ENCODE data around the gene GALNT2.

The GALNT2 gene

DNA sequence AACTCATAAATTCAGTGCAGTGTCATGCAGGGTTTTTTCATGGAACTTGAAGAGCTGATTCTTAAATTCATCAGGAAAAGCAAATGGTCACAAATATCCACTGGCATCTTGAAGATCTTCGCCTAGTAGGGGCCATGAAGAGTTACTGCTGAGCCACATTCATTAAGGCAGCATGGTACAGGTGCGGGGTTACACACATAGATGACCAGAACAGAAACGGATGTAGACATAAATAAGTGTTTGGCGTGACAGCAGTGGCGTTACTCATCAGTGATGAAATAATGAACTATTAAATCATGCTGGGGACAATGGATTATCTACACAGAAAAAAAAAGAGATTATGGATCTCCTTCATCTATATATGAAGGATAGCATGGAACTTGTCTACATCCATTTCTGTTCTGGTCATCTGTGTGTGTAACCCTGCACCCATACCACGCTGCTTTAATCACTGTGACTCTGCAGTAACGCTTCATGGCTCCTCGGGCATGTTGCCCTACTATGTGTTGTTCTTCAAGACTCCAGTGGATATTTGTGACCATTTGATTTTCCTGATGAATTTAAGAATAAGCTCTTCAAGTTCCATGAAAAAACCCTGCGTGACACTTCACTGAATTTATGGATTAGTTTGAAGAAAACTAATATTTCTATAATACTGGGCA is 161.3 kb downstream of the GALNT2 start:
- no peak for ATAC-seq
- TF ChIP-seq SNAI2 (CRISPR knock-in tag; IDR thresholded peaks at IDR 0.05) (no peak), ARNTL (CRISPR knock-in tag; IDR thresholded peaks at IDR 0.05; ENCODE audit: borderline replicate concordance, low read depth) (no peak), ZFP30 (CRISPR knock-in tag; IDR thresholded peaks at IDR 0.05) (no peak), CSDC2 (CRISPR knock-in tag; IDR thresholded peaks at IDR 0.05) (no peak), TCF4 (CRISPR knock-in tag; IDR thresholded peaks at IDR 0.05; ENCODE audit: borderline replicate concordance) (no peak)
- TF ChIP-seq, protein P1, sequence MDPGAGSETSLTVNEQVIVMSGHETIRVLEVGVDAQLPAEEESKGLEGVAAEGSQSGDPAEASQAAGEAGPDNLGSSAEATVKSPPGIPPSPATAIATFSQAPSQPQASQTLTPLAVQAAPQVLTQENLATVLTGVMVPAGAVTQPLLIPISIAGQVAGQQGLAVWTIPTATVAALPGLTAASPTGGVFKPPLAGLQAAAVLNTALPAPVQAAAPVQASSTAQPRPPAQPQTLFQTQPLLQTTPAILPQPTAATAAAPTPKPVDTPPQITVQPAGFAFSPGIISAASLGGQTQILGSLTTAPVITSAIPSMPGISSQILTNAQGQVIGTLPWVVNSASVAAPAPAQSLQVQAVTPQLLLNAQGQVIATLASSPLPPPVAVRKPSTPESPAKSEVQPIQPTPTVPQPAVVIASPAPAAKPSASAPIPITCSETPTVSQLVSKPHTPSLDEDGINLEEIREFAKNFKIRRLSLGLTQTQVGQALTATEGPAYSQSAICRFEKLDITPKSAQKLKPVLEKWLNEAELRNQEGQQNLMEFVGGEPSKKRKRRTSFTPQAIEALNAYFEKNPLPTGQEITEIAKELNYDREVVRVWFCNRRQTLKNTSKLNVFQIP (CRISPR knock-in tag; IDR thresholded peaks at IDR 0.05; ENCODE audit: borderline replicate concordance, low read depth), result no peak

DNA sequence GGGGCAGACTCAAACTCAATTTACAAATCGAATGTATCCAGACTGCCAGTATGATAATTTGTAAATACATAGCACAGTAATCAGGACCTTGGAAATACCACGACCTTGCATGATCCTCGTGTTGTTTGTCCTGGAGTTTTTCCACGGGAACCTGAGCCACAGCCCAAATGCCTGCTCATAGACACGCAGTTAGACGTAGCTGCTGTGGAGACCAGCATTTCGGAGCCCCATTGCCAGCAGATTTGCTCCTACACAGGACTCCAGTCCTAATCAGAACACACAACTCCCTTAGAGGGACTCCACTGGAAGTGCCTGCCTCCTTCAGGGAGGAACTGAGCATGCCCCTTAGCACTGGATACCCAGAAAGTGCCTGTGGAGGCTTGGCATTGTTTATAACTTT is 163.2 kb downstream of the GALNT2 start:
- no peak for TF ChIP-seq ZFP3 (CRISPR knock-in tag; IDR thresholded peaks at IDR 0.05)
- no peak for TF ChIP-seq ZC3H10 (CRISPR knock-in tag; IDR thresholded peaks at IDR 0.05)
- TF ChIP-seq, protein P2, sequence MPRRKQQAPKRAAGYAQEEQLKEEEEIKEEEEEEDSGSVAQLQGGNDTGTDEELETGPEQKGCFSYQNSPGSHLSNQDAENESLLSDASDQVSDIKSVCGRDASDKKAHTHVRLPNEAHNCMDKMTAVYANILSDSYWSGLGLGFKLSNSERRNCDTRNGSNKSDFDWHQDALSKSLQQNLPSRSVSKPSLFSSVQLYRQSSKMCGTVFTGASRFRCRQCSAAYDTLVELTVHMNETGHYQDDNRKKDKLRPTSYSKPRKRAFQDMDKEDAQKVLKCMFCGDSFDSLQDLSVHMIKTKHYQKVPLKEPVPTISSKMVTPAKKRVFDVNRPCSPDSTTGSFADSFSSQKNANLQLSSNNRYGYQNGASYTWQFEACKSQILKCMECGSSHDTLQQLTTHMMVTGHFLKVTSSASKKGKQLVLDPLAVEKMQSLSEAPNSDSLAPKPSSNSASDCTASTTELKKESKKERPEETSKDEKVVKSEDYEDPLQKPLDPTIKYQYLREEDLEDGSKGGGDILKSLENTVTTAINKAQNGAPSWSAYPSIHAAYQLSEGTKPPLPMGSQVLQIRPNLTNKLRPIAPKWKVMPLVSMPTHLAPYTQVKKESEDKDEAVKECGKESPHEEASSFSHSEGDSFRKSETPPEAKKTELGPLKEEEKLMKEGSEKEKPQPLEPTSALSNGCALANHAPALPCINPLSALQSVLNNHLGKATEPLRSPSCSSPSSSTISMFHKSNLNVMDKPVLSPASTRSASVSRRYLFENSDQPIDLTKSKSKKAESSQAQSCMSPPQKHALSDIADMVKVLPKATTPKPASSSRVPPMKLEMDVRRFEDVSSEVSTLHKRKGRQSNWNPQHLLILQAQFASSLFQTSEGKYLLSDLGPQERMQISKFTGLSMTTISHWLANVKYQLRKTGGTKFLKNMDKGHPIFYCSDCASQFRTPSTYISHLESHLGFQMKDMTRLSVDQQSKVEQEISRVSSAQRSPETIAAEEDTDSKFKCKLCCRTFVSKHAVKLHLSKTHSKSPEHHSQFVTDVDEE (CRISPR knock-in tag; IDR thresholded peaks at IDR 0.05), result no peak
- no peak for TF ChIP-seq OSR1 (CRISPR knock-in tag; IDR thresholded peaks at IDR 0.05)
- TF ChIP-seq CSDC2 (CRISPR knock-in tag; IDR thresholded peaks at IDR 0.05), result no peak
- no peak for TF ChIP-seq ISL1 (CRISPR knock-in tag; IDR thresholded peaks at IDR 0.05)
- no peak for TF ChIP-seq TCF4 (CRISPR knock-in tag; IDR thresholded peaks at IDR 0.05; ENCODE audit: borderline replicate concordance)
- TF ChIP-seq PPARA (CRISPR knock-in tag; IDR thresholded peaks at IDR 0.05; ENCODE audit: borderline replicate concordance), result no peak
- TF ChIP-seq, protein P1 (CRISPR knock-in tag; IDR thresholded peaks at IDR 0.05; ENCODE audit: borderline replicate concordance, low read depth), result no peak
- TF ChIP-seq ZNF70 (CRISPR knock-in tag; IDR thresholded peaks at IDR 0.05), result no peak
- no peak for TF ChIP-seq ESRRG (CRISPR knock-in tag; IDR thresholded peaks at IDR 0.05)
- no peak for TF ChIP-seq GLIS3 (CRISPR knock-in tag; IDR thresholded peaks at IDR 0.05)
- TF ChIP-seq, protein P3, sequence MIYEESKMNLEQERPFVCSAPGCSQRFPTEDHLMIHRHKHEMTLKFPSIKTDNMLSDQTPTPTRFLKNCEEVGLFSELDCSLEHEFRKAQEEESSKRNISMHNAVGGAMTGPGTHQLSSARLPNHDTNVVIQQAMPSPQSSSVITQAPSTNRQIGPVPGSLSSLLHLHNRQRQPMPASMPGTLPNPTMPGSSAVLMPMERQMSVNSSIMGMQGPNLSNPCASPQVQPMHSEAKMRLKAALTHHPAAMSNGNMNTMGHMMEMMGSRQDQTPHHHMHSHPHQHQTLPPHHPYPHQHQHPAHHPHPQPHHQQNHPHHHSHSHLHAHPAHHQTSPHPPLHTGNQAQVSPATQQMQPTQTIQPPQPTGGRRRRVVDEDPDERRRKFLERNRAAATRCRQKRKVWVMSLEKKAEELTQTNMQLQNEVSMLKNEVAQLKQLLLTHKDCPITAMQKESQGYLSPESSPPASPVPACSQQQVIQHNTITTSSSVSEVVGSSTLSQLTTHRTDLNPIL (CRISPR knock-in tag; IDR thresholded peaks at IDR 0.05; ENCODE audit: low read depth), result no peak
- TF ChIP-seq ARNTL (CRISPR knock-in tag; IDR thresholded peaks at IDR 0.05; ENCODE audit: borderline replicate concordance, low read depth), result no peak
- no peak for TF ChIP-seq TOX (CRISPR knock-in tag; IDR thresholded peaks at IDR 0.05; ENCODE audit: borderline replicate concordance)
- TF ChIP-seq SNAI2 (CRISPR knock-in tag; IDR thresholded peaks at IDR 0.05), result no peak
- ATAC-seq, result no peak

DNA sequence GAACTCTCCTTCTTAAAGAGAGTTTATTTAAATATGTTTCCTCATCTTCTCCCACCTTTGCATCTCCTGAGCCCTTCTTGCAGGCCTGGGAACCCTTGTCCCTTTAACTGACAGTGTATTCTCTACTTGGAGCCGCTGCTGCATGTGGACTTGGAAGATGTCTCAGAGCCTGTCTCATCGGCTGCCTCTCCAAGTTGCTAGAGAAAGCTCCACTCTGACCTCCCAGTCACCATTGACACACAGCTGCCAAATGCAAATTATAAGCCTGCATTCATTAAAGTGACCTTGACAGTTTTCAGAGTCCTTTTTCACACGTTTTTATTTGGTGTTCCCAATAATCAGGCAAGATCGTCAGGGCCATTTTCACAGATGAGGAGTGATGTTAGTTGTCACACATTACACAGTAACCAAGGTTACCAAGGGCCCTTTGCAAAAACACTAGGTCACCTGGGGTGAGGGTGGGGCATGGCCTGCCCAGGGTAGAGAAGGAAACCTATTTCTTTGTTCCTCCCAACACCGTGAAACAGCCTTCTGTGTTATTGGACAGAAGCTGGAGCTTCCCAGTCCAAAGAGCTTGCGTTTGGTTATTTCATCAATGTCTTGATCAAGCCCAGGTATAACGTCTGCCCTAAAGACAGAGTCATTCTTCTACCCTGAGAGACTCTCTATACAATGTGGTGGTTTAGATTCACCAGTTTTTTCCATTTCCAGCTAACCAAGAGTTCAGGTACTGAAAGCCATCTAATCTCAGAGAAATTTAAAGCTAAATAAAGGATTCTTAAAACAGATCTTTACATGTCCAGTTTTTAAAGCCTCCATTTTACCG is 164.1 kb downstream of the GALNT2 start:
- no peak for TF ChIP-seq ZNF565 (CRISPR knock-in tag; conservative IDR thresholded peaks at IDR 0.05; ENCODE audit: low read depth)
- TF ChIP-seq SNAI2 (CRISPR knock-in tag; IDR thresholded peaks at IDR 0.05), result no peak
- no peak for TF ChIP-seq PPARA (CRISPR knock-in tag; IDR thresholded peaks at IDR 0.05; ENCODE audit: borderline replicate concordance)
- TF ChIP-seq, protein P3 (CRISPR knock-in tag; IDR thresholded peaks at IDR 0.05; ENCODE audit: low read depth), result no peak
- TF ChIP-seq TCF4 (CRISPR knock-in tag; IDR thresholded peaks at IDR 0.05; ENCODE audit: borderline replicate concordance), result no peak
- no peak for TF ChIP-seq ARNTL (CRISPR knock-in tag; IDR thresholded peaks at IDR 0.05; ENCODE audit: borderline replicate concordance, low read depth)
- no peak for TF ChIP-seq GLIS3 (CRISPR knock-in tag; IDR thresholded peaks at IDR 0.05)
- no peak for TF ChIP-seq CSDC2 (CRISPR knock-in tag; IDR thresholded peaks at IDR 0.05)
- TF ChIP-seq ISL1 (CRISPR knock-in tag; IDR thresholded peaks at IDR 0.05), result no peak
- TF ChIP-seq ZNF70 (CRISPR knock-in tag; IDR thresholded peaks at IDR 0.05), result no peak
- TF ChIP-seq ESRRG (CRISPR knock-in tag; IDR thresholded peaks at IDR 0.05), result no peak
- TF ChIP-seq RARB (CRISPR knock-in tag; IDR thresholded peaks at IDR 0.05), result no peak
- ATAC-seq, result no peak
